ENCODE results near the gene HDAC7.
"Not testable (repeated sequence)": the region's sequence is repeated elsewhere in the genome, so short reads cannot be mapped to it uniquely, and the experiment has no call there.

Gene HDAC7

GRCh38 chr12:47813511-47814196, 6.0 kb downstream of the HDAC7 start:
- no peak for DNase-seq (ENCODE audit: low read depth in 4 of 4, low spot score in 1 of 4)

- DNase-seq (ENCODE audit: low read depth in 4 of 4, low spot score in 1 of 4): peak; percentile 79 to 93 (median 85)
Observed at GRCh38 chr12:47812797-47813510, 6.7 kb downstream of the HDAC7 start.

- DNase-seq (ENCODE audit: low read depth in 4 of 4, low spot score in 1 of 4): no peak
Observed at GRCh38 chr12:47811581-47812484, 7.9 kb downstream of the HDAC7 start.

- no peak for DNase-seq (ENCODE audit: low read depth in 4 of 4, low spot score in 1 of 4)
Observed at GRCh38 chr12:47811072-47811396, 8.7 kb downstream of the HDAC7 start.

- DNase-seq (ENCODE audit: low read depth in 4 of 4, low spot score in 1 of 4): not testable (repeated sequence)
Observed at GRCh38 chr12:47809518-47809917, 10.2 kb downstream of the HDAC7 start.

GRCh38 chr12:47808574-47809365, 10.9 kb downstream of the HDAC7 start:
- DNase-seq (ENCODE audit: low read depth in 4 of 4, low spot score in 1 of 4): no peak

- DNase-seq (ENCODE audit: low read depth in 4 of 4, low spot score in 1 of 4): peak in 2 of 4 experiments; percentile 64 to 84
Observed at GRCh38 chr12:47808050-47808449, 11.7 kb downstream of the HDAC7 start.

GRCh38 chr12:47807338-47807737, 12.4 kb downstream of the HDAC7 start:
- DNase-seq (ENCODE audit: low read depth in 4 of 4, low spot score in 1 of 4): no peak

GRCh38 chr12:47805417-47805816, 14.3 kb downstream of the HDAC7 start:
- DNase-seq (ENCODE audit: low read depth in 4 of 4, low spot score in 1 of 4): no peak

- DNase-seq (ENCODE audit: low read depth in 4 of 4, low spot score in 1 of 4): no peak
Observed at GRCh38 chr12:47804171-47804570, 15.5 kb downstream of the HDAC7 start.

GRCh38 chr12:47803191-47803875, 16.4 kb downstream of the HDAC7 start:
- no peak for DNase-seq (ENCODE audit: low read depth in 4 of 4, low spot score in 1 of 4)

GRCh38 chr12:47802312-47802711, 17.4 kb downstream of the HDAC7 start:
- DNase-seq (ENCODE audit: low read depth in 4 of 4, low spot score in 1 of 4): no peak

GRCh38 chr12:47801904-47802246, 17.8 kb downstream of the HDAC7 start:
- no peak for DNase-seq (ENCODE audit: low read depth in 4 of 4, low spot score in 1 of 4)

- no peak for DNase-seq (ENCODE audit: low read depth in 4 of 4, low spot score in 1 of 4)
Observed at GRCh38 chr12:47801170-47801903, 18.4 kb downstream of the HDAC7 start.

- DNase-seq (ENCODE audit: low read depth in 4 of 4, low spot score in 1 of 4): no peak
Observed at GRCh38 chr12:47800582-47800981, 19.1 kb downstream of the HDAC7 start.

GRCh38 chr12:47799357-47799955, 20.2 kb downstream of the HDAC7 start:
- DNase-seq (ENCODE audit: low read depth in 4 of 4, low spot score in 1 of 4): no peak

- DNase-seq (ENCODE audit: low read depth in 4 of 4, low spot score in 1 of 4): no peak
Observed at GRCh38 chr12:47798382-47798948, 21.2 kb downstream of the HDAC7 start.

GRCh38 chr12:47797441-47797840, 22.3 kb downstream of the HDAC7 start:
- DNase-seq (ENCODE audit: low read depth in 4 of 4, low spot score in 1 of 4): no peak

- no peak for DNase-seq (ENCODE audit: low read depth in 4 of 4, low spot score in 1 of 4)
Observed at GRCh38 chr12:47795814-47796411, 23.8 kb downstream of the HDAC7 start.
